ENCODE measurements around the gene DEXI. TPM values are rescaled to one million over a fixed set of nuclear protein-coding genes. Genes with fewer than 3 reads are reported as not detected.

The DEXI gene
- total and polyA plus RNA-seq, 4 donors = 19.5 to 35.5 (median 28.0) TPM

- H3K4me3 ChIP-seq = no peak overlapping the region
- DNase-seq = no peak
- H3K27ac ChIP-seq (ENCODE audit: low read depth in 1 of 2, low read length in 1 of 2) = no peak overlapping the region
- no peak for TF ChIP-seq CTCF (IDR thresholded peaks at IDR 0.05; ENCODE audit: control extremely low read depth, extremely low read depth)
- no peak for ATAC-seq (ENCODE audit: insufficient read depth, low FRiP score)
- H3K36me3 ChIP-seq (ENCODE audit: control insufficient read depth in 4 of 4, insufficient read depth in 4 of 4, low read length in 4 of 4) = peaks cover 0 to 61% (median 0%) of the 10 kb centered on the region in 4 donors
- WGBS, 2 donors = 95% methylated on average over 19 of the region's 19 CpGs
- H3K9ac ChIP-seq (ENCODE audit: insufficient read depth in 1 of 2, low read length in 2 of 2) = no peak overlapping the region
- peaks cover 0 to 9% (median 1%) of the 10 kb centered on the region in 4 donors for H3K9me3 ChIP-seq (ENCODE audit: control insufficient read depth in 4 of 4, insufficient read depth in 3 of 4, low read length in 3 of 4)
- H3K4me1 ChIP-seq (ENCODE audit: control insufficient read depth in 5 of 5, insufficient read depth in 5 of 5, low read length in 5 of 5) = peaks cover 0 to 14% (median 0%) of the 10 kb centered on the region in 5 donors
- H3K27me3 ChIP-seq (ENCODE audit: control insufficient read depth in 3 of 3, insufficient read depth in 3 of 3, low read length in 2 of 3) = no peaks in the 10 kb centered on the region
These were observed 35.8 kb downstream of the DEXI start for GRCh38 chr16:10906482-10906881.

- DNase-seq (no peak), ATAC-seq (ENCODE audit: insufficient read depth, low FRiP score) (no peak)
- Histone ChIP-seq H3K27me3 (ENCODE audit: control insufficient read depth in 3 of 3, insufficient read depth in 3 of 3, low read length in 2 of 3) (no peaks in the 10 kb centered on the region), H3K9ac (ENCODE audit: insufficient read depth in 1 of 2, low read length in 2 of 2) (no peak overlapping the region), H3K27ac (ENCODE audit: low read depth in 1 of 2, low read length in 1 of 2) (no peak overlapping the region), H3K9me3 (ENCODE audit: control insufficient read depth in 4 of 4, insufficient read depth in 3 of 4, low read length in 3 of 4) (peaks cover 0 to 9% (median 1%) of the 10 kb centered on the region in 4 donors), H3K4me1 (ENCODE audit: control insufficient read depth in 5 of 5, insufficient read depth in 5 of 5, low read length in 5 of 5) (peaks cover 0 to 12% (median 0%) of the 10 kb centered on the region in 5 donors), H3K36me3 (ENCODE audit: control insufficient read depth in 4 of 4, insufficient read depth in 4 of 4, low read length in 4 of 4) (peaks cover 0 to 60% (median 1%) of the 10 kb centered on the region in 4 donors), H3K4me3 (no peak overlapping the region)
- no peak for TF ChIP-seq CTCF (IDR thresholded peaks at IDR 0.05; ENCODE audit: control extremely low read depth, extremely low read depth)
- WGBS, 2 donors = 91 to 95% methylated on average over 1 of the region's 1 CpG
These were observed 39.3 kb downstream of the DEXI start for GRCh38 chr16:10902999-10903398.

- no peak overlapping the region for H3K4me3 ChIP-seq
- H3K9me3 ChIP-seq (ENCODE audit: control insufficient read depth in 4 of 4, insufficient read depth in 3 of 4, low read length in 3 of 4) = no peaks in the 10 kb centered on the region
- H3K27ac ChIP-seq (ENCODE audit: low read depth in 1 of 2, low read length in 1 of 2) = no peak overlapping the region
- no peak overlapping the region for H3K9ac ChIP-seq (ENCODE audit: insufficient read depth in 1 of 2, low read length in 2 of 2)
- no peak for TF ChIP-seq CTCF (IDR thresholded peaks at IDR 0.05; ENCODE audit: control extremely low read depth, extremely low read depth)
- peaks cover 0 to 6% (median 0%) of the 10 kb centered on the region in 5 donors for H3K4me1 ChIP-seq (ENCODE audit: control insufficient read depth in 5 of 5, insufficient read depth in 5 of 5, low read length in 5 of 5)
- no peak for ATAC-seq (ENCODE audit: insufficient read depth, low FRiP score)
- peaks cover 0 to 32% (median 1%) of the 10 kb centered on the region in 4 donors for H3K36me3 ChIP-seq (ENCODE audit: control insufficient read depth in 4 of 4, insufficient read depth in 4 of 4, low read length in 4 of 4)
- 73 to 76% methylated on average over 5 of the region's 5 CpGs for WGBS, 2 donors
- no peaks in the 10 kb centered on the region for H3K27me3 ChIP-seq (ENCODE audit: control insufficient read depth in 3 of 3, insufficient read depth in 3 of 3, low read length in 2 of 3)
- no peak for DNase-seq
These were observed 45.1 kb downstream of the DEXI start for GRCh38 chr16:10897134-10897533.

GRCh38 chr16:10896723-10897122 lies 45.5 kb downstream of the DEXI start:
- Histone ChIP-seq H3K36me3 (ENCODE audit: control insufficient read depth in 4 of 4, insufficient read depth in 4 of 4, low read length in 4 of 4) (peaks cover 0 to 28% (median 1%) of the 10 kb centered on the region in 4 donors), H3K9me3 (ENCODE audit: control insufficient read depth in 4 of 4, insufficient read depth in 3 of 4, low read length in 3 of 4) (no peaks in the 10 kb centered on the region), H3K4me1 (ENCODE audit: control insufficient read depth in 5 of 5, insufficient read depth in 5 of 5, low read length in 5 of 5) (peaks cover 0 to 7% (median 0%) of the 10 kb centered on the region in 5 donors), H3K9ac (ENCODE audit: insufficient read depth in 1 of 2, low read length in 2 of 2) (no peak overlapping the region), H3K27ac (ENCODE audit: low read depth in 1 of 2, low read length in 1 of 2) (peak overlapping the region in 1 of 2 donors; percentile 20), H3K27me3 (ENCODE audit: control insufficient read depth in 3 of 3, insufficient read depth in 3 of 3, low read length in 2 of 3) (no peaks in the 10 kb centered on the region), H3K4me3 (no peak overlapping the region)
- WGBS, 2 donors = 88 to 94% methylated on average over 2 of the region's 2 CpGs
- no peak for DNase-seq
- no peak for TF ChIP-seq CTCF (IDR thresholded peaks at IDR 0.05; ENCODE audit: control extremely low read depth, extremely low read depth)
- no peak for ATAC-seq (ENCODE audit: insufficient read depth, low FRiP score)
